SK-MEL-5 (cell line): ENCODE measurements around the gene ACOD1. TPM values are rescaled to one million over a fixed set of nuclear protein-coding genes. Genes with fewer than 3 reads are reported as not detected.
A peak's percentile ranks its signal among the peaks of the same experiment; 100 is the strongest.

ENCODE experiments used
- DNase-seq: peaks from one replicate; pipeline ENCODE4 v3.0.0-alpha.2; 2016; ENCODE audit warnings: low read depth, low spot score
- in situ Hi-C: cut with HindIII; loops from 2 replicates; pipeline ENCODE4 v1.10.0; 2016; ENCODE audit warnings: low sequenced_read_pairs, high pct_unique_total_duplicates, low pct_unique_long_range_greater_than_20kb
- total RNA-seq: library from RNA; depleted of rRNA; stranded (reverse); fragments of >200 nt; shearing (Covaris generic); gene quantifications from 2 replicates; pipeline ENCODE4 v1.2.3, GENCODE V29; 2014

ACOD1 gene
- total RNA-seq, 1 experiment from 2014 or later, result not detected

DNA sequence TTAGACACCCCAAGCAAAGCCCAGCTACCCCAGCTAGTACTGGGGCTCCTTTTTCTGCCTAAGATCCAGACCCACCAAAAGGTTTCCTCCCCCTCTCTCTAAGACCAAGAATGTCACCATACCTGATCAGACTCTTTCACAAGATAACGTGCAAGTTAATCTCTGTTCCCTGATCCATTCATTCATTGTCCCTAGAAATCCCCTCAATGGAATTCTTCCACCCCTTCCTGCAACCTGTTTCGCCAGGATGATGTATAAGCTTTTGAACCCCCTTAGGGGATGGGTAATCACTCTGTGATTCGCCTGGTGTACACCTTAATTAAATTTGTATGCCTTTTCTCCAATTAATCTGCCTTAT lies 26.3 kb downstream of the ACOD1 start:
- DNase-seq, result no peak
- in situ Hi-C loops, result no loop called here

DNA sequence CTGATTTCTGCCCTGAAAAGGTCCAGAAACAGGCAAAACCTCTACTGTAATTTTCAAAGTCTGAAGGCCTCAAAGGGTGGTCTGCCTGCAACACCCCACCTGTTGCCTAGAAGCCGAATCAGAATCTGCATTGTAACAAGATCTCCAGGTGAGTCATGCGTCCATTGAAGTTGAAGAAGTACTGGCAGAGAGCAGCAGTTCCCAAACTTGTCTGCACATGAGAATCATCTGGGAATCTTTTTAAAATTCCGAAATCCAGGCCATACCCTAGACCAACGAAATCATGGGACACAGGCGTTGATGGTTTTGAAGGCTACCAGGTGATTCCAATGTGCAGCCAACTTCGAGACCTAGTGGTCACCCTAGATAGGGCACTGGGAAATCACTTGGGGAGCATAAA lies 27.6 kb downstream of the ACOD1 start:
- no peak for DNase-seq
- in situ Hi-C loops, result no loop called here

GRCh38 chr13:76976490-76976889 lies 28.2 kb downstream of the ACOD1 start:
- DNase-seq, result no peak
- in situ Hi-C loops, result no loop called here

GRCh38 chr13:76976929-76977328 lies 28.6 kb downstream of the ACOD1 start:
- no peak for DNase-seq
- in situ Hi-C loops, result no loop called here

GRCh38 chr13:76980075-76980718 lies 31.9 kb downstream of the ACOD1 start:
- peak; percentile 74 for DNase-seq
- in situ Hi-C loops, result no loop called here

- no peak for DNase-seq
- in situ Hi-C loops, result no loop called here
Observed at GRCh38 chr13:76982061-76982460, 33.8 kb downstream of the ACOD1 start.

DNA sequence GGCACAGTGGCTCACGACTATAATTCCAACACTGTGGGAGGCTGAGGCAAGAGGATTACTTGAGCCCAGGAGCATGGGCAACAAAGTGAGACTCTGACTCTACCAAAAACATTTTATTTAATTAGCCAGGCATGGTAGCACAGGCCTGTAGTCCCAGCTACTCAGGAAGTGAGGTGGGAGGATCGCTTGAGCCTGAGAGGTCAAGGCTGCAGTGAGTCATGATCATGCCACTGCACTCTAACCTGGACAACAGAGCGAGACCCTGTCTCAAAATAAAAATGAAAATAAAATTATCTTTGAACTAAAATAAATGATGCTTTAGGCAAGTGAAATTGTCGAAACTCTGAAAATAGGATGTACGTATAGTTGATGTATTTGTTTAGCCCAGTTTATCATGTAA lies 35.4 kb downstream of the ACOD1 start:
- DNase-seq, result no peak
- in situ Hi-C loops, result no loop called here

DNA sequence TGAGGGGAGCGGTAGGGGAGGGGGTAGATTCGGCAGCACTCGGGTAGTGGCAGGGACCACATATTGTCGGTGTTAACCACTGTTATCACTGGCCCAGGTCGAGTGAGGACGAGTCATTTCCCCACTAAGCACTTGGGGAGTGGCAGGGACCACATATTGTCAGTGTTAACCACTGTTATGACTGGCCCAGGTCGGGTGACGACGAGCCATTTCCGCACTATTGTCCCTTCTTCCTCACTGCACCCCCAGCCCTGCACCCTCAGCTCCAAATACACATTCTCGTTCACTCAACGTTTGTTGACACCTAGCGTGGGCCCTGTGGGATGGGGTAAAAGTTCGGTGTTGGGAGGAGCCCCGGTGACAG lies 43.1 kb downstream of the ACOD1 start:
- in situ Hi-C loops, result no loop called here

DNA sequence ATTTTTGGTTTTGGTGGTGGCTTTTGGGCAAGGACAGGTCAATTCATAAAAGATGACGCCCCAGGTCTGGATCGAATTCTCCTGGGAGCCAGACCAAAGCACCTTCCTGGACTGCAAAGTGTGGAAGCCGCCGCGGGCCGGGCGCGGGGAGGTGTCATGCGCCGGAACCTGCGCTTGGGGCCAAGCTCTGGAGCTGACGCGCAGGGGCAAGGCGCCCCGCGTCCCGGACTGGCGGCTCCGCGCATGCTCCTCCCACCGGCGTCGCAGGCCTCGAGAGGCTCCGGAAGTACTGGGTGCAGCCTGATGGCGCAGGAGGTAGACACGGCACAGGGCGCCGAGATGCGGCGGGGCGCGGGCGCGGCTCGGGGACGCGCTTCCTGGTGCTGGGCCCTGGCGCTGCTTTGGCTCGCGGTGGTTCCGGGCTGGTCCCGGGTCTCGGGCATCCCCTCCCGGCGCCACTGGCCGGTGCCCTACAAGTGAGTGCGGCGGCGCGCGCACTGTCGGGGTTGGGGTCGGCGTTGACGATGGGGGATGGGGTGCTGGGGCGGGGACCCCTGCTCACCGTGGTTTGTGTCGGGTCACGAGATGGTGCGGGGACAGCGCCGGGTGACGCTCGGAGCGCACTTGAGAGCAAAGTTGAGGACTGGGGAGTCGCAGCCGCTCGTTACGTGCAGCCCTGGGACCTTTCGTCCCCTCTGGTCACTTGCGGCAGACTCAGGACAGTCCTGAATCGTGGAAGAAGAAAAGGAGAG lies 43.7 kb downstream of the ACOD1 start, which contains the start of gene CLN5:
Gene CLN5, plus strand, starts transcription at position 286 of the 752 bp plus-strand sequence. Its CDS starts 18 bp downstream, at position 304.
- in situ Hi-C loops, result no loop called here
- DNase-seq, result peak; percentile 93

More for the DNA sequence above, 43.1 kb downstream of the ACOD1 start:
- no peak for DNase-seq

DNA sequence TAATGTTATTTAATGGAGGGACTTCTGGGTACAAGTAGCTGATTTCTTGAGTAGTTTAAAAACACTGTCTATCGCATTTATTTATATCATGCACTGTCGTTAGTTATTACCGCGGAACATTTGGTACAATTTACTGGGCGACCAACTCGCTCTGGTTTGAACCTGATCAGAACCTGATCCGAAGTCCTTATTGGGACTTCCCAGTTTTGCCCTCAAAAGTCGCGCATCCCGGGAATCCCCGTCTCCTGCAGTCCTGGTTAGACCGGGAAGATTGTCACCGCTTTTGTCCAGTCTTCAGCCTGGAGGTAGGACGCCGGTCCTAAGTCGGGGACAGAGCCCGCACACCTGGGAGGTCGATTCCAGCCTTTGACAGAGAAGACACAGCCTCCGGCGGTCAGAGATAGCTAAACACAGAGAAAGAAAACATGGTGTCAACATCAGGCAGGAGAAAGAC lies 44.3 kb downstream of the ACOD1 start:
- in situ Hi-C loops, result no loop called here

DNA sequence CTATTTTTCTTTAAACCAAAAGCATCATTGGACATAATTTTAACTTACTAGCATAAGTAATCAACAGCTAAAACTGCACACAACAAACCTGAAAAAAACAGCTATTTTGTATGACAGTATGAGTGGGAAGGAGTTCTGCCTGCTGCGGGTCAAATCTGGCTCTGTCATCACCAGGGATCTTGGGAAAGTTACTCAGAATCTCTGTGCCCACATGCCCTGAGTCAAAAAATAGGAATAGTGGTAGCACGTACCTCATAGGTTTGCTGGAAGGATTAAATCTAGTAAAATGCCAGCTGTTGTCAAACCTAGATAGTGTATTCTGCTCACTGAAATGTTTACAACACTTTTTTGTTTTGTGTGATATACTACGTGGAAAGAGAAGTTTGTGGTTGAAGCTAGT lies 44.7 kb downstream of the ACOD1 start:
- no peak for DNase-seq
- in situ Hi-C loops, result no loop called here

More for the DNA sequence above, 44.3 kb downstream of the ACOD1 start:
- no peak for DNase-seq

DNA sequence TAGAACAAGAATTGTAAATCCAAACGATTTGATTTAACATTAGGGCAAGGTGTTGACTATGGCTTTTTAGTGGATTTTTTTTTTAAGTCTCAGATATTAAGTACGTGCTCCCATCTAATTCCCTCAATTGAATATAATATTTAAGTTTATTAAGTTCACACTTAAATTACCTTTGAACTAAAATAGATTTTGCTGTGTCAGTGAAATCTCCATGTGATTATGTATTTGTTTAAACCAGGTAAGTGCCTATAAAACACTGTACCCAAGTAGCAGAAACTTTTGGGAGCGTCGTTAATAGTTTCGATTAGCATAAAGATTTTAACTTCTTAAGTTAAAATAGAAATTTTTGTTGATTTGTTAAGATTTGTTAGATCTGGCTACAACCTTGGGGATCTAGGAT lies 45.2 kb downstream of the ACOD1 start:
- in situ Hi-C loops, result no loop called here

GRCh38 chr13:76994281-76994680 lies 46.0 kb downstream of the ACOD1 start:
- in situ Hi-C loops, result no loop called here

More for the DNA sequence above, 45.2 kb downstream of the ACOD1 start:
- no peak for DNase-seq

DNA sequence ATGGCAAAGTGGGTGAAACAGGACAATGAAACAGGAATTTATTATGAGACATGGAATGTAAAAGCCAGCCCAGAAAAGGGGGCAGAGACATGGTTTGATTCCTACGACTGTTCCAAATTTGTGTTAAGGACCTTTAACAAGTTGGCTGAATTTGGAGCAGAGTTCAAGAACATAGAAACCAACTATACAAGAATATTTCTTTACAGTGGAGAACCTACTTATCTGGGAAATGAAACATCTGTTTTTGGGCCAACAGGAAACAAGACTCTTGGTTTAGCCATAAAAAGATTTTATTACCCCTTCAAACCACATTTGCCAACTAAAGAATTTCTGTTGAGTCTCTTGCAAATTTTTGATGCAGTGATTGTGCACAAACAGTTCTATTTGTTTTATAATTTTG lies 52.2 kb downstream of the ACOD1 start:
- no peak for DNase-seq
- in situ Hi-C loops, result no loop called here

More at GRCh38 chr13:76994281-76994680, 46.0 kb downstream of the ACOD1 start:
- no peak for DNase-seq

GRCh38 chr13:77001540-77001939 lies 53.2 kb downstream of the ACOD1 start:
- DNase-seq, result no peak
- in situ Hi-C loops, result no loop called here

GRCh38 chr13:77001963-77002587 lies 53.8 kb downstream of the ACOD1 start:
- in situ Hi-C loops, result no loop called here
- DNase-seq, result no peak

DNA sequence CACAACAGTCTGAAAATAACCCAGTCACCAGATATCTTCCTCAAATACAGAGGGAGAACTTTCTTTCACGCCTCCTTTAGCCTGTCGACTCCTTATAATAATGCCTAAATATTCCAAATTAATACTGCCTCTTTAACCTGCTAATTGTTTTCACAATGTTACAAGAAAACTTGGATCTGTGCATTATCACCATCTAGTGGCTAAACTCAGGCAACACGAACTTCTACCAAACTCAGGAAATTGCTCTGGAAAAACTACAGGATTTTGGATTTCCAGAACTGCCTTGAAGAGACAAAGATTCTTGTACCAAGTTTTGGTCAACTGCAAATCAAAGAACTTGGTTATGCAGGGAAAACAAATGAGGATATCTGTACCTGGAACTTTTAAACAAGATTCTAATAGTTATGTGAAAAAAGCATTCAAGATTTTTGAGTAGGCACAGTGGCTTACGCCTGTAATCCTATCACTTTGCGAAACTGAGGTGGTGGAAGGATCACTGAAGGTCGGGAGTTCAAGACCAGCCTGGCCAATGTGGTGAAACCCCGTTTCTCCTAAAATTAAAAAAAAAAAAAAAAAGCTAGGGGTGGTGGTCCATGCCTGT lies 54.4 kb downstream of the ACOD1 start:
- in situ Hi-C loops, result no loop called here
- DNase-seq, result peak; percentile 61
